HepG2 (cell line): ENCODE results near the gene MRPL38. TPM values are rescaled to one million over a fixed set of nuclear protein-coding genes. Genes with fewer than 3 reads are reported as not detected.

Source experiments
- ATAC-seq: fragments of 200-7000 bp; cut with Tn5 transposase; 3 replicates; pipeline ENCODE4 v1.9.1; 2020; ENCODE audit warnings: mild to moderate bottlenecking, moderate library complexity
- BruUV-seq: library from RNA; stranded (reverse); fragments of 400-500 nt; replicated peaks from 2 replicates; lab custom pipeline; 2021; lab: Mats Ljungman, UMichigan
- CTCF ChIA-PET: fragments of 300-600 bp; formaldehyde crosslinking; extraction: SDS; loops from one replicate; lab custom pipeline; 2021; ENCODE audit warnings: low total read pairs, inconsistent platforms, low intra/inter-chr PET ratio; lab: Yijun Ruan, JAX
- POLR2A ChIA-PET: fragments of 350-600 bp; sonication (Branson Sonifier 250); formaldehyde crosslinking; loops from one replicate; lab custom pipeline; 2020; ENCODE audit warnings: antibody characterized with exemption, inconsistent platforms; lab: Yijun Ruan, JAX
- DNase-seq: peaks from one replicate; pipeline ENCODE4 v3.0.0-alpha.2; 2015; ENCODE audit warnings: low spot score
- FAIRE-seq: peaks from 3 replicates; lab custom pipeline; 2011; peaks lifted over from hg19 to GRCh38; lab: Jason Lieb, UNC
- H2AFZ ChIP-seq: one replicate; pipeline ENCODE4 v1.6.1; 2011; ENCODE audit warnings: low read length, inconsistent platforms
- H3K27ac ChIP-seq: fragments of 300-600 bp; 3 replicates; pipeline ENCODE4 v1.8.0; 2011; ENCODE audit warnings: mixed run types, mild to moderate bottlenecking, mixed read lengths, low read length, inconsistent platforms; ENCODE audit not compliant: insufficient read depth; ENCODE audit errors: extremely low read length
- H3K27me3 ChIP-seq, 2 experiments: fragments of 200-600 bp in 1 of 2; 2 replicates in 1 of 2; 3 replicates in 1 of 2; pipeline versions ENCODE4 v1.6.0 to v1.8.0; 2011; ENCODE audit warnings: low read length in 2 of 2, mild to moderate bottlenecking in 2 of 2, moderate library complexity in 2 of 2, inconsistent platforms in 1 of 2; ENCODE audit not compliant: insufficient read depth in 2 of 2, control insufficient read depth in 1 of 2
- H3K36me3 ChIP-seq, 2 experiments: fragments of 200-600 bp in 1 of 2; replicated peaks in 1 of 2; 2 replicates in 1 of 2; 3 replicates in 1 of 2; pipeline versions ENCODE4 v1.5.1 to v1.8.0; 2011; ENCODE audit warnings: low read length in 2 of 2, inconsistent platforms in 1 of 2; ENCODE audit not compliant: insufficient read depth in 2 of 2, control insufficient read depth in 1 of 2
- H3K4me1 ChIP-seq: 2 replicates; pipeline ENCODE4 v1.5.1; 2012; ENCODE audit warnings: low read length, inconsistent platforms; ENCODE audit not compliant: insufficient read depth
- H3K4me2 ChIP-seq: 2 replicates; pipeline ENCODE4 v1.6.0; 2011; ENCODE audit warnings: low read depth, low read length, inconsistent platforms
- H3K4me3 ChIP-seq, 3 experiments: fragments of 200-600 bp in 1 of 3; sonication (generic), shearing (Covaris generic) in 1 of 3; replicated peaks in 1 of 3; 2 replicates each; pipeline ENCODE4 v1.5.1; 2011 to 2016; ENCODE audit warnings: low read length in 3 of 3, inconsistent platforms in 2 of 3, low read depth in 2 of 3, mild to moderate bottlenecking in 2 of 3, control low read depth in 1 of 3, mixed read lengths in 1 of 3; ENCODE audit not compliant: insufficient read depth in 1 of 3
- H3K79me2 ChIP-seq: one replicate; pipeline ENCODE4 v1.6.1; 2011; ENCODE audit warnings: low read length, inconsistent platforms; ENCODE audit not compliant: insufficient read depth
- H3K9ac ChIP-seq: 2 replicates; pipeline ENCODE4 v1.6.0; 2011; ENCODE audit warnings: mild to moderate bottlenecking, low read depth, low read length, inconsistent platforms; ENCODE audit not compliant: insufficient read depth
- H3K9me3 ChIP-seq: 2 replicates; pipeline ENCODE4 v1.5.1; 2012; ENCODE audit warnings: mild to moderate bottlenecking, low read length
- H4K20me1 ChIP-seq: 2 replicates; pipeline ENCODE4 v1.6.0; 2011; ENCODE audit warnings: inconsistent platforms, mild to moderate bottlenecking, low read length, moderate library complexity; ENCODE audit not compliant: insufficient read depth
- FOSL2 ChIP-seq: sonication (generic); formaldehyde crosslinking; IDR thresholded peaks from 2 replicates; pipeline ENCODE4 v1.4.0; 2020; ENCODE audit warnings: missing genetic modification reagents
- HNRNPK ChIP-seq: fragments of 200-400 bp; formaldehyde crosslinking; IDR thresholded peaks from 2 replicates; pipeline ENCODE4 v1.6.1; 2018; ENCODE audit warnings: low read length, low read depth, moderate library complexity, mild to moderate bottlenecking; ENCODE audit not compliant: poor library complexity, severe bottlenecking
- NCOA1 ChIP-seq: sonication (generic); formaldehyde crosslinking; IDR thresholded peaks from 2 replicates; pipeline ENCODE4 v1.9.0; 2021; ENCODE audit warnings: missing genetic modification reagents
- ZBTB1 ChIP-seq: sonication (generic); formaldehyde crosslinking; IDR thresholded peaks from 2 replicates; pipeline ENCODE4 v1.4.0; 2020; ENCODE audit warnings: missing genetic modification reagents, borderline replicate concordance
- ZNF124 ChIP-seq: sonication (generic); formaldehyde crosslinking; IDR thresholded peaks from 2 replicates; pipeline ENCODE4 v1.4.0; 2020; ENCODE audit warnings: missing genetic modification reagents
- ZNF790 ChIP-seq: sonication (generic); formaldehyde crosslinking; IDR thresholded peaks from 2 replicates; pipeline ENCODE4 v1.8.0; 2022; ENCODE audit warnings: missing genetic modification reagents, mild to moderate bottlenecking, borderline replicate concordance
- WGBS: methylation state at CpG from one replicate; pipeline ENCODE4 v1.1.6; 2017; ENCODE audit warnings: low lambda C conversion rate; 5-methylcytosine and 5-hydroxymethylcytosine counted together
- in situ Hi-C: cut with HindIII; loops from 2 replicates; pipeline ENCODE4 v1.10.0; 2017; ENCODE audit warnings: low pct_unique_long_range_greater_than_20kb; ENCODE audit not compliant: extremely low pct_ligation_motif_present
- intact Hi-C: fragments of 100-400 bp; cut with micrococcal nuclease; formaldehyde crosslinking; loops from one replicate; pipeline ENCODE4 v1.10.0; 2022; ENCODE audit not compliant: unreplicated experiment
- polyA plus RNA-seq, 8 experiments: library from polyadenylated mRNA; depleted of rRNA in 3 of 8; stranded (reverse) in 7 of 8; unstranded in 1 of 8; fragments of >200 nt; fragmentation: Illumina TruSeq in 4 of 8; extraction: Trizol in 4 of 8; gene quantifications; 2 replicates each; pipeline versions ENCODE4 v1.2.1 to v1.2.3, GENCODE V29; 2011 to 2016; ENCODE audit warnings: low read depth in 4 of 8, missing spikeins in 1 of 8, mixed read lengths in 1 of 8; ENCODE audit not compliant: insufficient read depth in 1 of 8
- total RNA-seq, 5 experiments: library from RNA; depleted of rRNA; stranded (reverse); fragments of >200 nt; fragmentation: Illumina TruSeq; extraction: Trizol; gene quantifications; 2 replicates each; pipeline ENCODE4 v1.2.3, GENCODE V29; 2016; ENCODE audit warnings: low read depth in 1 of 5
- TF ChIP-seq, protein P1 (sequence below): sonication (generic); formaldehyde crosslinking; IDR thresholded peaks from 2 replicates; pipeline ENCODE4 v1.4.0; 2020; ENCODE audit warnings: missing genetic modification reagents, borderline replicate concordance
- TF ChIP-seq, protein P2 (sequence below): sonication (generic); formaldehyde crosslinking; conservative IDR thresholded peaks from 2 replicates; pipeline ENCODE4 v1.5.0; 2020; ENCODE audit warnings: missing genetic modification reagents
- TF ChIP-seq, protein P3 (sequence below): conservative IDR thresholded peaks from 2 replicates; pipeline ENCODE4 v1.6.1; 2018; ENCODE audit warnings: missing genetic modification reagents
- TF ChIP-seq, protein P4 (sequence below): sonication (generic); formaldehyde crosslinking; IDR thresholded peaks from 2 replicates; pipeline ENCODE4 v1.4.0; 2020; ENCODE audit warnings: mild to moderate bottlenecking, missing genetic modification reagents
- TF ChIP-seq, protein P5 (sequence below): sonication (generic); formaldehyde crosslinking; IDR thresholded peaks from 2 replicates; pipeline ENCODE4 v1.5.0; 2020; ENCODE audit warnings: mild to moderate bottlenecking, missing genetic modification reagents

Gene MRPL38
- total and polyA plus RNA-seq, 2 of the 13 experiments (the other 11 are each of a cell fraction or from before 2014, with no cell fraction given), result 83.7 to 125 TPM

DNA sequence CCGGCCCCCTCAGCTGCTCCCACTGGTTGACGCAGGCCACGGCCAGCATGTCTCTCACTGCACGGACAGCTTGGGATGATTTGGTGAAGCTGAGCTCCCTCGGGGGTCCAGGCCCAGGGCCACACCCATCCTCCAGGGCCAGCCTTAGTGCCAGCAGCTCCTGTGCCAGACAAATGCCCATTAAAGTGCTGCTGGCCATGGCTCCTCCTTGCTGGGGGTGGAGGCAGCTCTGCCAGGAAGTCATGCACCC, 28.8 kb downstream of the MRPL38 start (continued):
- TF ChIP-seq, protein P1, sequence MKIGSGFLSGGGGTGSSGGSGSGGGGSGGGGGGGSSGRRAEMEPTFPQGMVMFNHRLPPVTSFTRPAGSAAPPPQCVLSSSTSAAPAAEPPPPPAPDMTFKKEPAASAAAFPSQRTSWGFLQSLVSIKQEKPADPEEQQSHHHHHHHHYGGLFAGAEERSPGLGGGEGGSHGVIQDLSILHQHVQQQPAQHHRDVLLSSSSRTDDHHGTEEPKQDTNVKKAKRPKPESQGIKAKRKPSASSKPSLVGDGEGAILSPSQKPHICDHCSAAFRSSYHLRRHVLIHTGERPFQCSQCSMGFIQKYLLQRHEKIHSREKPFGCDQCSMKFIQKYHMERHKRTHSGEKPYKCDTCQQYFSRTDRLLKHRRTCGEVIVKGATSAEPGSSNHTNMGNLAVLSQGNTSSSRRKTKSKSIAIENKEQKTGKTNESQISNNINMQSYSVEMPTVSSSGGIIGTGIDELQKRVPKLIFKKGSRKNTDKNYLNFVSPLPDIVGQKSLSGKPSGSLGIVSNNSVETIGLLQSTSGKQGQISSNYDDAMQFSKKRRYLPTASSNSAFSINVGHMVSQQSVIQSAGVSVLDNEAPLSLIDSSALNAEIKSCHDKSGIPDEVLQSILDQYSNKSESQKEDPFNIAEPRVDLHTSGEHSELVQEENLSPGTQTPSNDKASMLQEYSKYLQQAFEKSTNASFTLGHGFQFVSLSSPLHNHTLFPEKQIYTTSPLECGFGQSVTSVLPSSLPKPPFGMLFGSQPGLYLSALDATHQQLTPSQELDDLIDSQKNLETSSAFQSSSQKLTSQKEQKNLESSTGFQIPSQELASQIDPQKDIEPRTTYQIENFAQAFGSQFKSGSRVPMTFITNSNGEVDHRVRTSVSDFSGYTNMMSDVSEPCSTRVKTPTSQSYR, result 0 out of 2 replicates have a peak, but pooled peaks have one; percentile 46
- TF ChIP-seq, protein P2, sequence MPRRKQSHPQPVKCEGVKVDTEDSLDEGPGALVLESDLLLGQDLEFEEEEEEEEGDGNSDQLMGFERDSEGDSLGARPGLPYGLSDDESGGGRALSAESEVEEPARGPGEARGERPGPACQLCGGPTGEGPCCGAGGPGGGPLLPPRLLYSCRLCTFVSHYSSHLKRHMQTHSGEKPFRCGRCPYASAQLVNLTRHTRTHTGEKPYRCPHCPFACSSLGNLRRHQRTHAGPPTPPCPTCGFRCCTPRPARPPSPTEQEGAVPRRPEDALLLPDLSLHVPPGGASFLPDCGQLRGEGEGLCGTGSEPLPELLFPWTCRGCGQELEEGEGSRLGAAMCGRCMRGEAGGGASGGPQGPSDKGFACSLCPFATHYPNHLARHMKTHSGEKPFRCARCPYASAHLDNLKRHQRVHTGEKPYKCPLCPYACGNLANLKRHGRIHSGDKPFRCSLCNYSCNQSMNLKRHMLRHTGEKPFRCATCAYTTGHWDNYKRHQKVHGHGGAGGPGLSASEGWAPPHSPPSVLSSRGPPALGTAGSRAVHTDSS (CRISPR knock-in tag), result 0 out of 2 replicates have a peak, but pooled peaks have one; percentile 9
- TF ChIP-seq ZNF124 (CRISPR knock-in tag) (peak; percentile 14; the same call in 1 of the 2 replicates), ZBTB1 (CRISPR knock-in tag) (peak; percentile 77; the same call in 1 of the 2 replicates), ZNF790 (CRISPR knock-in tag) (0 out of 2 replicates have a peak, but pooled peaks have one; percentile 7), FOSL2 (CRISPR knock-in tag) (peak; percentile 6; the same call in 1 of the 2 replicates)
- TF ChIP-seq, all 625 proteins: peak for 22

DNA sequence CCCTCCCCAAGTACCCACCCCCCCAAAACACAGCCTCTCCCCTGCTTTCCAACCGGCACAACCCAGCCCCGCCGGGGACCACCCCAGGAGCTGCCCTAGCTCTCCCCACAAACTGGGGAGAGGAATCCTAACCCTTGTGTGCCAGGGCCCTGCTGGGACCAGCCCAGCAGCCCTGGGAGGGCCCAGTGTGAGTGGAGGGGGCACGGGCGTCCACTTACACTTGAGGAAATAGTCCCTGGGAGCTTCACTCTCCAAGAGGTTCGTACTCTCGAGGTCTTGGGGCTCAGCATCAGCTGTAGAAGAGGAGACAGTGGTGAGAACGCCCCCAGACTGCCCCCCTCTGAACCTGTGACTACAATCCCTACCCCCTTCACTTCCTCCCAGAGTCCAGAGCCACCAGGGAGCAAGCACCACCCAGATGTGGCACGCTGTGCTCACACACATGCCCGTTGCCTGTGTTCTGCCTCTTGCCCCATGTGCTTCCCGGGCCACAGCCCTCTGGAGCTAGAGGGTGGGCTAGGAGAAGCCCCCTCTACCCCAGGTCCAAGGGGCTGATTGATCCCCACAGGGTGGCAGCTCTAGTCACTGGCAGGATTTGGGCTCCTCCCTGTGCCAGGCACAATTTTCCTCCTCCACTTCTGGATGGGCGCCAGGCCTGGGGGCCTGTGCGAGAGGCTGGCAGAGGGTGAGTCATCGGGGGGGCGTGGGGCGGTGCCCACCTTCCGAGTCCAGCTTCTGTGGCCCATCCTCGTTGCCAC, 29.3 kb downstream of the MRPL38 start:
- intact Hi-C loops, result no loop called here
- in situ Hi-C loops, result no loop called here
- no peak for FAIRE-seq
- TF ChIP-seq NCOA1, result no peak
- TF ChIP-seq, protein P3, sequence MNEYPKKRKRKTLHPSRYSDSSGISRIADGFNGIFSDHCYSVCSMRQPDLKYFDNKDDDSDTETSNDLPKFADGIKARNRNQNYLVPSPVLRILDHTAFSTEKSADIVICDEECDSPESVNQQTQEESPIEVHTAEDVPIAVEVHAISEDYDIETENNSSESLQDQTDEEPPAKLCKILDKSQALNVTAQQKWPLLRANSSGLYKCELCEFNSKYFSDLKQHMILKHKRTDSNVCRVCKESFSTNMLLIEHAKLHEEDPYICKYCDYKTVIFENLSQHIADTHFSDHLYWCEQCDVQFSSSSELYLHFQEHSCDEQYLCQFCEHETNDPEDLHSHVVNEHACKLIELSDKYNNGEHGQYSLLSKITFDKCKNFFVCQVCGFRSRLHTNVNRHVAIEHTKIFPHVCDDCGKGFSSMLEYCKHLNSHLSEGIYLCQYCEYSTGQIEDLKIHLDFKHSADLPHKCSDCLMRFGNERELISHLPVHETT, result no peak
- TF ChIP-seq, protein P4, sequence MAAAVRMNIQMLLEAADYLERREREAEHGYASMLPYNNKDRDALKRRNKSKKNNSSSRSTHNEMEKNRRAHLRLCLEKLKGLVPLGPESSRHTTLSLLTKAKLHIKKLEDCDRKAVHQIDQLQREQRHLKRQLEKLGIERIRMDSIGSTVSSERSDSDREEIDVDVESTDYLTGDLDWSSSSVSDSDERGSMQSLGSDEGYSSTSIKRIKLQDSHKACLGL, result no peak
- peak; percentile 5 for TF ChIP-seq HNRNPK
- TF ChIP-seq, protein P5, sequence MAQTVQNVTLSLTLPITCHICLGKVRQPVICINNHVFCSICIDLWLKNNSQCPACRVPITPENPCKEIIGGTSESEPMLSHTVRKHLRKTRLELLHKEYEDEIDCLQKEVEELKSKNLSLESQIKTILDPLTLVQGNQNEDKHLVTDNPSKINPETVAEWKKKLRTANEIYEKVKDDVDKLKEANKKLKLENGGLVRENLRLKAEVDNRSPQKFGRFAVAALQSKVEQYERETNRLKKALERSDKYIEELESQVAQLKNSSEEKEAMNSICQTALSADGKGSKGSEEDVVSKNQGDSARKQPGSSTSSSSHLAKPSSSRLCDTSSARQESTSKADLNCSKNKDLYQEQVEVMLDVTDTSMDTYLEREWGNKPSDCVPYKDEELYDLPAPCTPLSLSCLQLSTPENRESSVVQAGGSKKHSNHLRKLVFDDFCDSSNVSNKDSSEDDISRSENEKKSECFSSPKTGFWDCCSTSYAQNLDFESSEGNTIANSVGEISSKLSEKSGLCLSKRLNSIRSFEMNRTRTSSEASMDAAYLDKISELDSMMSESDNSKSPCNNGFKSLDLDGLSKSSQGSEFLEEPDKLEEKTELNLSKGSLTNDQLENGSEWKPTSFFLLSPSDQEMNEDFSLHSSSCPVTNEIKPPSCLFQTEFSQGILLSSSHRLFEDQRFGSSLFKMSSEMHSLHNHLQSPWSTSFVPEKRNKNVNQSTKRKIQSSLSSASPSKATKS, result no peak

More for the DNA sequence above, 29.3 kb downstream of the MRPL38 start:
- peaks cover 3 to 18% of the 10 kb centered on the region in 2 experiments; a peak in 4 of 5 replicates for H3K36me3 ChIP-seq
- BruUV-seq, result no TSS peak
- POLR2A ChIA-PET, result interaction anchor here (0.6 to 13.8 kb wide), 28 partner anchors 8 to 687 kb away, joined by 3 to 454 read pairs (median 8); partner anchors contain the start of genes ACOX1, CDK3, FBF1 and GALK1
- CTCF ChIA-PET, result interaction anchor here (1.1 to 1.4 kb wide), 2 partner anchors 22 to 27 kb away, joined by 3 to 4 read pairs; partner anchors contain the start of gene TRIM65
- H3K9me3 ChIP-seq, result no peaks in the 10 kb centered on the region
- peak overlapping the region; percentile 97 for H3K9ac ChIP-seq
- peak overlapping the region; percentile 99 for H3K27ac ChIP-seq
- H3K27me3 ChIP-seq, result no peaks in the 10 kb centered on the region
- DNase-seq (no peak), ATAC-seq (no peak)
- H2AFZ ChIP-seq, result no peak overlapping the region
- peaks cover 68% of the 10 kb centered on the region for H3K4me1 ChIP-seq
- peak overlapping the region in 1 of 3 experiments; percentile 84; a peak in 3 of 6 replicates for H3K4me3 ChIP-seq
- H4K20me1 ChIP-seq, result no peaks in the 10 kb centered on the region; the same call in 1 of the 2 replicates
- H3K79me2 ChIP-seq, result peaks cover 24% of the 10 kb centered on the region
- 88% methylated on average over 17 of the region's 18 CpGs for WGBS
- peak overlapping the region; percentile 98 for H3K4me2 ChIP-seq
